Measurements from ENCODE around the gene CD302.

Gene CD302

DNA sequence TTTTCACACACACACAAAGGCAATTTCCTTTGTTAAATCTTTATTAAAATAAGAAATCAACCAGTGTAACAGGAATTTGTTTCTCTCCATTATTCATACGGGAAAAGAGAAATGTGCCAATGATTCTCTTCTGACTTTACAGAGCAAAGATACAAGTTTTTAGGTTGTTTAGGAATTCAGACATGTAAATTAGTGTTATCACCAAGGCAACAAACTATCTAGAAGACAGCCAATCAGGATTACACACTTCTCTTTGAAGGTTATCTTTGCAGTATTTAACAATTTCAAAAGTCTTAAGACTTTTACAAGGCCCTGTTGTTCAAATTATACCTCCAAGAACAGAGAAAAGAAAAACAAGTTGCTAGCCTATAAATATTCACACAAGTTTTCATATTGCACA is 14.5 kb downstream of the CD302 start:
- TF ChIP-seq, protein P1, sequence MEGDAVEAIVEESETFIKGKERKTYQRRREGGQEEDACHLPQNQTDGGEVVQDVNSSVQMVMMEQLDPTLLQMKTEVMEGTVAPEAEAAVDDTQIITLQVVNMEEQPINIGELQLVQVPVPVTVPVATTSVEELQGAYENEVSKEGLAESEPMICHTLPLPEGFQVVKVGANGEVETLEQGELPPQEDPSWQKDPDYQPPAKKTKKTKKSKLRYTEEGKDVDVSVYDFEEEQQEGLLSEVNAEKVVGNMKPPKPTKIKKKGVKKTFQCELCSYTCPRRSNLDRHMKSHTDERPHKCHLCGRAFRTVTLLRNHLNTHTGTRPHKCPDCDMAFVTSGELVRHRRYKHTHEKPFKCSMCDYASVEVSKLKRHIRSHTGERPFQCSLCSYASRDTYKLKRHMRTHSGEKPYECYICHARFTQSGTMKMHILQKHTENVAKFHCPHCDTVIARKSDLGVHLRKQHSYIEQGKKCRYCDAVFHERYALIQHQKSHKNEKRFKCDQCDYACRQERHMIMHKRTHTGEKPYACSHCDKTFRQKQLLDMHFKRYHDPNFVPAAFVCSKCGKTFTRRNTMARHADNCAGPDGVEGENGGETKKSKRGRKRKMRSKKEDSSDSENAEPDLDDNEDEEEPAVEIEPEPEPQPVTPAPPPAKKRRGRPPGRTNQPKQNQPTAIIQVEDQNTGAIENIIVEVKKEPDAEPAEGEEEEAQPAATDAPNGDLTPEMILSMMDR (IDR thresholded peaks at IDR 0.05; ENCODE audit: low read depth, low read length), result no peak
- no peaks in the 10 kb centered on the region for H3K9me3 ChIP-seq (ENCODE audit: severe bottlenecking)
- no peak overlapping the region for H3K4me3 ChIP-seq (ENCODE audit: low read depth, low read length)
- H3K27ac ChIP-seq, result no peak overlapping the region
- H3K36me3 ChIP-seq, result no peaks in the 10 kb centered on the region
- H3K27me3 ChIP-seq (ENCODE audit: insufficient read depth, low read depth, severe bottlenecking), result no peaks in the 10 kb centered on the region
- no peak for DNase-seq

DNA sequence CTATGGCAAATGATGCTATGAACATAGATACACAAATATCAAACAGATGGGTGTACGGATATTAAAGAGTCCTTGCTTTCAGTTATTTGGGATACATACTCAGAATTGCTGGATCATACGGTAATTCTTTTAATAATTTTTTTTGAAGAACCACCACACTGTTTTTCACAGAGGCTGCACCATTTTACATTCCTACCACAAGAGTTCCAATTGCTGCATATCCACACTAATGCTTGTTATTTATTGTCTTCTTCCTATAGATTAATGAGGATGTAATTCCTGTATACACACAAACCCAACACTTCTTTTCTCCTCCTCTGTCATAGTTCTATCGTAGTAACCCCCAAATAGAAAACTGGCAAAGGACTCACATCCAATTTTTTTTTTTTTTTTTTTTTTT is 21.7 kb downstream of the CD302 start:
- no peak overlapping the region for H3K27ac ChIP-seq
- no peak overlapping the region for H3K4me3 ChIP-seq (ENCODE audit: low read depth, low read length)
- no peak for DNase-seq
- no peaks in the 10 kb centered on the region for H3K27me3 ChIP-seq (ENCODE audit: insufficient read depth, low read depth, severe bottlenecking)
- H3K36me3 ChIP-seq, result no peaks in the 10 kb centered on the region
- no peaks in the 10 kb centered on the region for H3K9me3 ChIP-seq (ENCODE audit: severe bottlenecking)
- TF ChIP-seq, protein P1 (IDR thresholded peaks at IDR 0.05; ENCODE audit: low read depth, low read length), result no peak

DNA sequence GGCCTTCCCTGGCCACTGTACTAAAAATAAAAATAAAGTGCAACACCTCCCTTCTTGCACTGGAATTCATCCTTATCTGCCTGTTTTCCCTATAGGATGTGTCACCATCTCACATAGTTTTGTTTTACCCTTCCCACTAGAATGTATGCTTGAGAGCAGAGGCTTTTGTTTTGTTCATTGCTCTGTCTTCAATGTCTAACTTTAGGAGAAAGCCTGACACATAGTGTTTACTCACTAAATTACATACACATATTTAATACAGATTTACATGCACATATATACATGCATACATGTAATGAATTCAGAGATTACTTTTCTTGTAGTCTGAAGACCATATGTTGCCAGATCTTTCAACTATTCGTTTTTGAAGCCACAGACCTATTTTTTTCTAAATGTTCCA is 23.0 kb downstream of the CD302 start:
- Histone ChIP-seq H3K27ac (no peak overlapping the region), H3K27me3 (ENCODE audit: insufficient read depth, low read depth, severe bottlenecking) (no peaks in the 10 kb centered on the region), H3K9me3 (ENCODE audit: severe bottlenecking) (no peaks in the 10 kb centered on the region), H3K36me3 (no peaks in the 10 kb centered on the region), H3K4me3 (ENCODE audit: low read depth, low read length) (no peak overlapping the region)
- no peak for DNase-seq
- TF ChIP-seq, protein P1 (IDR thresholded peaks at IDR 0.05; ENCODE audit: low read depth, low read length), result no peak

DNA sequence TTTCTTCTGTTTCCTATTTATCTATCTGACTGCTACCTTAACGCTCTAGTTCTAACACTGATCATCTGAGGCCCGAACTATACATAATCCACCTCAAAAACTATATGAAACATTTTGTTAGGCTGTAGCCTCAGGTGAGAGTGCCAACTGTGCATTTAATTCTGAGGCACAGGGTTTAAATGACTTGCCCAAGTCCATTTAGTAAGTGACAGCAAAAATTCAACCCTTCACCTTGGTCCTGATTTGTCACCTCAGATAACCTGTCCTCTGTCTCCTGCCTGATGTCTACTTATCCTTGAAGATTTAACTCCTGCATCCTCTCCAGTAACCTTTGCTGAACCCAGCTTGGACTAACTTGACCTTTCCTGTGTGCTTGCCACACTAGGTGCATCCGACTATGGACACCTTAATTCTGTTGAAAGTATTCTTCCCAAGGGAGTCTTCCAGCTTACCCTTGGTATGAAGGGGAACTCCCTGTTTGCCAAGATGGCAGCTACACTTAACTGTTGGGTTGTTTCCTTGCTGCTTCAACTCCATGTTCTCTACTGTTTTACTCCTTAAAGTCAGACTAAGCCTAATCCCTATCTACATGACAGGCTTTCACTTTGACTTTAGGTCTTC is 23.5 kb downstream of the CD302 start:
- TF ChIP-seq, protein P1 (IDR thresholded peaks at IDR 0.05; ENCODE audit: low read depth, low read length), result no peak
- DNase-seq, result peak; percentile 34
- Histone ChIP-seq H3K27ac (no peak overlapping the region), H3K27me3 (ENCODE audit: insufficient read depth, low read depth, severe bottlenecking) (no peaks in the 10 kb centered on the region), H3K4me3 (ENCODE audit: low read depth, low read length) (no peak overlapping the region), H3K36me3 (0 out of 2 replicates have a peak, but pooled peaks cover 4% of the 10 kb centered on the region), H3K9me3 (ENCODE audit: severe bottlenecking) (no peaks in the 10 kb centered on the region)

DNA sequence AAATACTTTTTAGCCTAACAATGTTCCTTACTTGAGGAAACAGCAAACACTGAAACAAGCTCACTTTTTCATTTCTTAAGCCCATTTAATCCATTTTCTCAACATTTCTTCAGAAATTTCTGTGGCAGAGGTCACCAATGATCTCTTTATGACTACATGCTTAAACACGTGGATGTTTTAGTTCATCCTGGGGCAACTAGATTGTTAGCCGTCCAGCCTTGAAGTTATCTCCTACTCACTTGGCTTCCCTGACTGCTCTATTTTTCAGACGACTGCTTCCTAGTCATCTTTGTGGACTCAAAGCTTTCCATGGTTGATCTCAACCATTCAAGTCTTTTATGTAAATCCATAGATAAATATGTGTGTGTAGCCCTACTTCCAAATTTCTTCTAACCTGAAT is 24.1 kb downstream of the CD302 start:
- Histone ChIP-seq H3K9me3 (ENCODE audit: severe bottlenecking) (no peaks in the 10 kb centered on the region), H3K27ac (no peak overlapping the region), H3K4me3 (ENCODE audit: low read depth, low read length) (no peak overlapping the region), H3K36me3 (peaks cover 10% of the 10 kb centered on the region), H3K27me3 (ENCODE audit: insufficient read depth, low read depth, severe bottlenecking) (no peaks in the 10 kb centered on the region)
- TF ChIP-seq, protein P1 (IDR thresholded peaks at IDR 0.05; ENCODE audit: low read depth, low read length), result no peak
- DNase-seq, result no peak

DNA sequence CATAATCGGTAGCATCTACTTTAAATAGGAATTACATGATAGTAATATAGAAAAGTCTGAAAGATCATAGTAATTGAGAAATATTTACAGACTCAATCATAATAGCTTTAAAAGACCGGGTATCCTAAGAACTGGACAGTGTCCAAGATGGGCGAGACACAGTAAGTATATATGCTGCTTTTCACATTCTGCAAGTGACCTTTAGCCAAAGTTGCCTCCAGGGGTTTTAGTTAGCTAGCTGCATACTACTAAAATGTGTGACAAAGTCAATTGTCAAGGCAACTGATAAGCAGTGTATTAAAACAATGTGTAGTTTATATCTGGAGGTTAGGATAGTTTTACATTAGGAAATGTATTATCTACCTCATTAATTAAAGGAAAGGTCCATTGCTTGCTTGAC is 24.6 kb downstream of the CD302 start:
- Histone ChIP-seq H3K36me3 (peaks cover 12% of the 10 kb centered on the region), H3K27me3 (ENCODE audit: insufficient read depth, low read depth, severe bottlenecking) (no peaks in the 10 kb centered on the region), H3K4me3 (ENCODE audit: low read depth, low read length) (no peak overlapping the region), H3K27ac (no peak overlapping the region), H3K9me3 (ENCODE audit: severe bottlenecking) (no peaks in the 10 kb centered on the region)
- TF ChIP-seq, protein P1 (IDR thresholded peaks at IDR 0.05; ENCODE audit: low read depth, low read length), result no peak
- DNase-seq, result no peak

Measured in WERI-Rb-1 (cell line).